GM19397 (cell line): ENCODE data around the gene TPPP3.

Experiments used
- ATAC-seq: cut with Tn5 transposase; IDR thresholded peaks from one replicate; pipeline ENCODE4 v1.9.1; 2021; ENCODE audit warnings: mild to moderate bottlenecking, moderate library complexity; ENCODE audit not compliant: unreplicated experiment

Gene TPPP3

GRCh38 chr16:67393111-67393787 is at the start of gene TPPP3:
Gene TPPP3, minus strand, starts transcription at chr16:67393498. Its CDS starts 2,387 bp downstream, at chr16:67391111.
- no peak for ATAC-seq

- no peak for ATAC-seq
Observed at GRCh38 chr16:67442581-67443255, 49.4 kb upstream of the TPPP3 start.

GRCh38 chr16:67441907-67442306 is 48.6 kb upstream of the TPPP3 start:
- no peak for ATAC-seq

- ATAC-seq = no peak
Observed at GRCh38 chr16:67441271-67441753, 48.0 kb upstream of the TPPP3 start.

- no peak for ATAC-seq
Observed at GRCh38 chr16:67438824-67439393, 45.6 kb upstream of the TPPP3 start.

- no peak for ATAC-seq
Observed at GRCh38 chr16:67438098-67438791, 44.9 kb upstream of the TPPP3 start.

GRCh38 chr16:67437513-67437912 is 44.2 kb upstream of the TPPP3 start:
- no peak for ATAC-seq

- ATAC-seq = no peak
Observed at GRCh38 chr16:67436640-67437193, 43.4 kb upstream of the TPPP3 start.

GRCh38 chr16:67435758-67436164 is 42.5 kb upstream of the TPPP3 start:
- no peak for ATAC-seq

GRCh38 chr16:67433131-67433719 is 39.9 kb upstream of the TPPP3 start:
- no peak for ATAC-seq

GRCh38 chr16:67432506-67432890 is 39.2 kb upstream of the TPPP3 start:
- no peak for ATAC-seq

- no peak for ATAC-seq
Observed at GRCh38 chr16:67431775-67432505, 38.6 kb upstream of the TPPP3 start.

- no peak for ATAC-seq
Observed at GRCh38 chr16:67430977-67431774, 37.9 kb upstream of the TPPP3 start, which contains the start of gene HSD11B2. Gene HSD11B2, plus strand, starts transcription at chr16:67431121. Its CDS starts 128 bp downstream, at chr16:67431249.

- ATAC-seq = no peak
Observed at GRCh38 chr16:67430504-67430976, 37.2 kb upstream of the TPPP3 start.

- no peak for ATAC-seq
Observed at GRCh38 chr16:67429799-67430503, 36.7 kb upstream of the TPPP3 start.

- no peak for ATAC-seq
Observed at GRCh38 chr16:67429053-67429798, 35.9 kb upstream of the TPPP3 start.

- ATAC-seq = no peak
Observed at GRCh38 chr16:67428146-67428731, 34.9 kb upstream of the TPPP3 start.
